ENCODE measurements around the gene LTC4S.

DNA sequence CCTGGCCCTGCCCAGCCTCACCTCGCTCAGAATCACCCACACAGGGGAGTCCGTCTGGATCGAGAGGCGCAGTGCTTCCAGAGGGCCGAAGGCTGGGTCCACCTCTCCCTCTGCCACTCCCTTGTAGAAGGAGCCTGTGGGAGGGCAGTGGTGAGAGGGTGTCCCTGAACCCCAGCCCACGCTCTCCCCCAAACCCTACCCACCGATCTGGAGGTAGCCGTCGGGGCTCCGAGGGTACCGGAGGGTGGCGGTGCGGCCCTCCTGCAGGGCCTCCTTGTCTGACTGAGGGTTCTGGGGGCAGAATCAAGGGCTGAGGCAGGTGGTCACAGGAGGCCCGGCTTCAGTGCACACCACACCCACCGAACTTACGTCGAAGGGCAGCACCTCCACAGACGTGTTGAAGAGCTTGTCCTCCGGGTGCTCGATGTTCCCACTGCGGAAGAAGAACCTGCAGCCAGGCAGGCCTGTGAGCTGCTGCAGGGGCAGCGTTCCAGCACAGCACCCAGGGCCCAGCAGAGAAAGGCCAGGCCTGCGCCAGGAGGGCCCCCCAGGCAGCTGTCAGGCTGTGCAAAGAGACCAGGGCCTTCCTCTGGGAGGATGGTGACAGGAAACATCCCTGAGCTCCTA lies 4.5 kb downstream of the LTC4S start:
- TF ChIP-seq, protein P1, sequence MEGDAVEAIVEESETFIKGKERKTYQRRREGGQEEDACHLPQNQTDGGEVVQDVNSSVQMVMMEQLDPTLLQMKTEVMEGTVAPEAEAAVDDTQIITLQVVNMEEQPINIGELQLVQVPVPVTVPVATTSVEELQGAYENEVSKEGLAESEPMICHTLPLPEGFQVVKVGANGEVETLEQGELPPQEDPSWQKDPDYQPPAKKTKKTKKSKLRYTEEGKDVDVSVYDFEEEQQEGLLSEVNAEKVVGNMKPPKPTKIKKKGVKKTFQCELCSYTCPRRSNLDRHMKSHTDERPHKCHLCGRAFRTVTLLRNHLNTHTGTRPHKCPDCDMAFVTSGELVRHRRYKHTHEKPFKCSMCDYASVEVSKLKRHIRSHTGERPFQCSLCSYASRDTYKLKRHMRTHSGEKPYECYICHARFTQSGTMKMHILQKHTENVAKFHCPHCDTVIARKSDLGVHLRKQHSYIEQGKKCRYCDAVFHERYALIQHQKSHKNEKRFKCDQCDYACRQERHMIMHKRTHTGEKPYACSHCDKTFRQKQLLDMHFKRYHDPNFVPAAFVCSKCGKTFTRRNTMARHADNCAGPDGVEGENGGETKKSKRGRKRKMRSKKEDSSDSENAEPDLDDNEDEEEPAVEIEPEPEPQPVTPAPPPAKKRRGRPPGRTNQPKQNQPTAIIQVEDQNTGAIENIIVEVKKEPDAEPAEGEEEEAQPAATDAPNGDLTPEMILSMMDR (IDR thresholded peaks at IDR 0.05; ENCODE audit: borderline replicate concordance, extremely low read depth, low read length, poor library complexity, severe bottlenecking), result no peak
- TF ChIP-seq EZH2 (IDR thresholded peaks at IDR 0.05; ENCODE audit: borderline replicate concordance, low read depth, low read length, severe bottlenecking), result no peak
